Activated T-cell treated with anti-CD3 and anti-CD28 coated beads, Interleukin-2, amount 50 U/mL, for 4 hours (primary cell): ENCODE results near the gene CBLN3. TPM values are rescaled to one million over a fixed set of nuclear protein-coding genes. Genes with fewer than 3 reads are reported as not detected.
A peak's percentile ranks its signal among the peaks of the same experiment; 100 is the strongest.

Experiments used
- ATAC-seq, 2 donors: fragments of 200-7000 bp; cut with Tn5 transposase; one replicate each; pipeline ENCODE4 v1.10.0; 2021
- DNase-seq: peaks from one replicate; pipeline ENCODE4 v3.0.0-alpha.2; 2020
- H3K27me3 Mint-ChIP-seq: one replicate; pipeline ENCODE4 v1.8.0; 2021; ENCODE audit warnings: low read depth, mixed read lengths
- H3K36me3 Mint-ChIP-seq: one replicate; pipeline ENCODE4 v1.8.0; 2022; ENCODE audit warnings: mixed read lengths; ENCODE audit not compliant: insufficient read depth
- H3K4me1 Mint-ChIP-seq: one replicate; pipeline ENCODE4 v1.8.0; 2021; ENCODE audit warnings: low read depth, mixed read lengths
- H3K4me3 Mint-ChIP-seq: one replicate; pipeline ENCODE4 v1.8.0; 2021; ENCODE audit warnings: mild to moderate bottlenecking, moderate library complexity, mixed read lengths
- H3K9me3 Mint-ChIP-seq: one replicate; pipeline ENCODE4 v1.8.0; 2021; ENCODE audit warnings: mixed read lengths
- total RNA-seq, 3 donors: library from RNA; stranded (reverse); gene quantifications; one replicate each; pipeline ENCODE4 v1.2.1, GENCODE V29; 2021

The CBLN3 gene
- total RNA-seq, 3 donors from 2014 or later = 3.1 to 5.6 (median 3.6) TPM

GRCh38 chr14:24443053-24443665 is 13.7 kb upstream of the CBLN3 start:
- H3K4me1 Mint-ChIP-seq = peaks cover 40% of the 10 kb centered on the region
- ATAC-seq (no peak), DNase-seq (no peak)
- H3K36me3 Mint-ChIP-seq = peaks cover 22% of the 10 kb centered on the region
- H3K9me3 Mint-ChIP-seq = no peaks in the 10 kb centered on the region
- peak overlapping the region; percentile 94 for H3K4me3 Mint-ChIP-seq
- no peaks in the 10 kb centered on the region for H3K27me3 Mint-ChIP-seq

GRCh38 chr14:24442240-24443052 is 13.0 kb upstream of the CBLN3 start, which contains the start of gene SDR39U1:
Gene SDR39U1 (minus strand): TSS chr14:24442776. CDS start chr14:24442769, 7 bp downstream.
- Mint-ChIP-seq H3K27me3 (no peaks in the 10 kb centered on the region), H3K4me3 (peak within 1 kb of the TSS; percentile 94), H3K36me3 (peaks cover 28% of the 10 kb centered on the region), H3K9me3 (no peaks in the 10 kb centered on the region), H3K4me1 (peaks cover 48% of the 10 kb centered on the region)
- DNase-seq (peak; percentile 93), ATAC-seq (peak; percentile 91 to 93)

GRCh38 chr14:24441904-24442239 is 12.4 kb upstream of the CBLN3 start:
- Mint-ChIP-seq H3K9me3 (no peaks in the 10 kb centered on the region), H3K27me3 (no peaks in the 10 kb centered on the region), H3K4me1 (peaks cover 53% of the 10 kb centered on the region), H3K4me3 (peak overlapping the region; percentile 94), H3K36me3 (peaks cover 28% of the 10 kb centered on the region)
- DNase-seq = no peak
- no peak for ATAC-seq

- Mint-ChIP-seq H3K4me3 (peak overlapping the region; percentile 94), H3K36me3 (peaks cover 30% of the 10 kb centered on the region), H3K27me3 (no peaks in the 10 kb centered on the region), H3K9me3 (no peaks in the 10 kb centered on the region), H3K4me1 (peaks cover 57% of the 10 kb centered on the region)
- no peak for ATAC-seq
- no peak for DNase-seq
Observed at GRCh38 chr14:24441485-24441884, 12.0 kb upstream of the CBLN3 start.

- H3K9me3 Mint-ChIP-seq = no peaks in the 10 kb centered on the region
- peak overlapping the region; percentile 94 for H3K4me3 Mint-ChIP-seq
- ATAC-seq (no peak), DNase-seq (no peak)
- peaks cover 29% of the 10 kb centered on the region for H3K36me3 Mint-ChIP-seq
- no peaks in the 10 kb centered on the region for H3K27me3 Mint-ChIP-seq
- peaks cover 62% of the 10 kb centered on the region for H3K4me1 Mint-ChIP-seq
Observed at GRCh38 chr14:24440606-24441399, 11.3 kb upstream of the CBLN3 start.

- no peak overlapping the region for H3K4me3 Mint-ChIP-seq
- ATAC-seq (no peak), DNase-seq (no peak)
- H3K9me3 Mint-ChIP-seq = no peaks in the 10 kb centered on the region
- H3K4me1 Mint-ChIP-seq = peaks cover 64% of the 10 kb centered on the region
- no peaks in the 10 kb centered on the region for H3K27me3 Mint-ChIP-seq
- H3K36me3 Mint-ChIP-seq = peaks cover 33% of the 10 kb centered on the region
Observed at GRCh38 chr14:24439830-24440605, 10.6 kb upstream of the CBLN3 start.

- Mint-ChIP-seq H3K9me3 (no peaks in the 10 kb centered on the region), H3K4me1 (peaks cover 64% of the 10 kb centered on the region), H3K27me3 (no peaks in the 10 kb centered on the region), H3K36me3 (peaks cover 33% of the 10 kb centered on the region), H3K4me3 (no peak overlapping the region)
- ATAC-seq (no peak), DNase-seq (no peak)
Observed at GRCh38 chr14:24439257-24439656, 9.8 kb upstream of the CBLN3 start.

GRCh38 chr14:24438223-24439097 is 9.0 kb upstream of the CBLN3 start:
- DNase-seq (no peak), ATAC-seq (no peak)
- peaks cover 63% of the 10 kb centered on the region for H3K4me1 Mint-ChIP-seq
- no peaks in the 10 kb centered on the region for H3K9me3 Mint-ChIP-seq
- no peak overlapping the region for H3K4me3 Mint-ChIP-seq
- H3K27me3 Mint-ChIP-seq = no peaks in the 10 kb centered on the region
- peaks cover 38% of the 10 kb centered on the region for H3K36me3 Mint-ChIP-seq

GRCh38 chr14:24437736-24438067 is 8.2 kb upstream of the CBLN3 start:
- Mint-ChIP-seq H3K4me3 (no peak overlapping the region), H3K9me3 (no peaks in the 10 kb centered on the region), H3K36me3 (peaks cover 45% of the 10 kb centered on the region), H3K4me1 (peaks cover 60% of the 10 kb centered on the region), H3K27me3 (no peaks in the 10 kb centered on the region)
- no peak for DNase-seq
- ATAC-seq = no peak

- peaks cover 57% of the 10 kb centered on the region for H3K4me1 Mint-ChIP-seq
- ATAC-seq = no peak
Observed at GRCh38 chr14:24437020-24437735, 7.7 kb upstream of the CBLN3 start.

GRCh38 chr14:24436355-24437019 is 7.0 kb upstream of the CBLN3 start:
- Mint-ChIP-seq H3K36me3 (peaks cover 48% of the 10 kb centered on the region), H3K9me3 (no peaks in the 10 kb centered on the region), H3K27me3 (no peaks in the 10 kb centered on the region), H3K4me3 (no peak overlapping the region), H3K4me1 (peaks cover 56% of the 10 kb centered on the region)
- DNase-seq (peak; percentile 35), ATAC-seq (peak; percentile 45 to 55)

More at GRCh38 chr14:24437020-24437735, 7.7 kb upstream of the CBLN3 start:
- no peak for DNase-seq
- H3K9me3 Mint-ChIP-seq = no peaks in the 10 kb centered on the region
- peaks cover 45% of the 10 kb centered on the region for H3K36me3 Mint-ChIP-seq
- no peaks in the 10 kb centered on the region for H3K27me3 Mint-ChIP-seq
- H3K4me3 Mint-ChIP-seq = no peak overlapping the region

GRCh38 chr14:24435998-24436354 is 6.5 kb upstream of the CBLN3 start:
- H3K9me3 Mint-ChIP-seq = no peaks in the 10 kb centered on the region
- H3K4me1 Mint-ChIP-seq = peaks cover 57% of the 10 kb centered on the region
- no peak overlapping the region for H3K4me3 Mint-ChIP-seq
- H3K36me3 Mint-ChIP-seq = peaks cover 46% of the 10 kb centered on the region
- H3K27me3 Mint-ChIP-seq = no peaks in the 10 kb centered on the region
- ATAC-seq = no peak
- no peak for DNase-seq
